Mesodermal cell (in vitro differentiated cells): ENCODE measurements around the gene NKX1-1.

Experiments
- H3K27ac ChIP-seq: 2 replicates; pipeline ENCODE4 v1.7.0; 2013; ENCODE audit warnings: mild to moderate bottlenecking, low read depth, low read length, moderate library complexity; ENCODE audit not compliant: severe bottlenecking
- H3K36me3 ChIP-seq: 2 replicates; pipeline ENCODE4 v1.7.1; 2013; ENCODE audit warnings: mild to moderate bottlenecking, low read length, moderate library complexity; ENCODE audit not compliant: control insufficient read depth, insufficient read depth
- H3K4me1 ChIP-seq: one replicate; pipeline ENCODE4 v1.7.1; 2013; ENCODE audit warnings: mild to moderate bottlenecking, low read length; ENCODE audit not compliant: insufficient read depth, control insufficient read depth, poor library complexity, severe bottlenecking
- H3K4me3 ChIP-seq: 2 replicates; pipeline ENCODE4 v1.7.0; 2013; ENCODE audit warnings: low read length, control low read depth, mild to moderate bottlenecking; ENCODE audit not compliant: insufficient read depth, poor library complexity, severe bottlenecking; ENCODE audit errors: extremely low read depth
- H3K9me3 ChIP-seq: 2 replicates; pipeline ENCODE4 v1.7.1; 2013; ENCODE audit warnings: mild to moderate bottlenecking, low read length, moderate library complexity; ENCODE audit not compliant: control insufficient read depth
- WGBS, 2 experiments: methylation state at CpG; one replicate each; pipeline ENCODE4 v1.1.5; 2013; ENCODE audit warnings: missing lambda C conversion rate in 2 of 2; ENCODE audit not compliant: insufficient coverage in 2 of 2; 5-methylcytosine and 5-hydroxymethylcytosine counted together

Gene NKX1-1

DNA sequence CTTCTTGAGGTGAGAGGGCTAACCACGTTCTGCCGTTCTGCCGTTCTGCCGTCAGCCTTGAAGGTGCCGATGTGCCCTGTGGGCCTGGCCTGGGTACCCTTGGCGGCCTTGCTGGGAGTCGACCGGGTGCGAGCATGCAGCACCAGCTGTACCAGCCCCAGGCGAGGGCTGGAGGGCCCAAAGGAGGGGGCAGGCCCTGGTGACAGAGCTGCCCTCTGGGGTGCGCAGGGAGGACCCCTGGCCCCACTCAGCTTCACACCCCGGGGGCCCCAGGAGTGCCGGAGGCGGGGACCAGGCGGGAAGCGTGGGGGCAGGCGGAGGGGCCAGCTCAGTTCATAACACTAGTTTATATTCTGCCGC lies 37.2 kb downstream of the NKX1-1 start:
- no peaks in the 10 kb centered on the region for H3K4me1 ChIP-seq
- no peak overlapping the region for H3K27ac ChIP-seq
- 90 to 92% methylated on average over 18 of the region's 18 CpGs for WGBS, 2 experiments
- H3K36me3 ChIP-seq = peaks cover 17% of the 10 kb centered on the region
- H3K4me3 ChIP-seq = no peak overlapping the region
- no peaks in the 10 kb centered on the region for H3K9me3 ChIP-seq

- no peak overlapping the region for H3K4me3 ChIP-seq
- 92 to 95% methylated on average over 20 to 22 of the region's 24 CpGs for WGBS, 2 experiments
Measured at GRCh38 chr4:1368421-1369090, 37.7 kb downstream of the NKX1-1 start.

GRCh38 chr4:1367936-1368289 lies 38.3 kb downstream of the NKX1-1 start:
- WGBS, 2 experiments = 87 to 88% methylated on average over 10 of the region's 10 CpGs

More at GRCh38 chr4:1368421-1369090, 37.7 kb downstream of the NKX1-1 start:
- Histone ChIP-seq H3K36me3 (peaks cover 17% of the 10 kb centered on the region), H3K4me1 (no peaks in the 10 kb centered on the region), H3K27ac (no peak overlapping the region), H3K9me3 (no peaks in the 10 kb centered on the region)

DNA sequence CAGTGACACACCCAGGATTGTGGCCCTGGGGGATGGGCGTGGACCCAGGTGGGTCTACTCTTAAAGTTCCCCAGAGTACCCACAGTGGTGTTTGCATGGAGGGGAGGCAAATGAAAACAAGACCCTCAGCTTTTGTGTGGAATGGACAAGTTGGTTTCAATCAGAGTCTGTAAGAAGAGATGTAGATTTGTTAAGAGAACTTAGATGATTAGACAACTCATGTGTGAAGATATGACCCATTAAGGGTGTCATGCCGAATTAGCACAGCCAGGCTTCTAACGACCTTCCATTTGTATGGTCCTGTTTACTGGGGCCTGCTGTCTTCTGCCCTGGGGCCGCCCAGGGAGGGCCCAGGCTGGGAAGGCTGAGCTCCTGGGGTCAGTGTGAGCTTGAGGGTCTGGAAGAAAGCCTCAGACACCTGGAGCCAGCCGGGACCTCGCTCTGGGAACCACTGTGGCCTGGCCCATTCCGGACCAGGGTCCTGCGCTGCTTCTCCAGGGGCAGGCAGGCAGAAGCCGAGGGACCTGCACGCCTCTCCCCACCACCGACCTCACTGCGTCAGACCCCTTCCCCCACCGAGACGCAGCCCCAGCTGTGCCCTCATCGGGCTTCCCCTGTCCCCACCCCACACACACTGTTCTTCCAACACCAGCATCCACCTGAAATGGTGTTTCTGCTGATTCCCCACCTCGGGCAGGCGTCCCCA lies 38.9 kb downstream of the NKX1-1 start:
- Histone ChIP-seq H3K36me3 (peaks cover 13% of the 10 kb centered on the region), H3K27ac (no peak overlapping the region), H3K4me1 (no peaks in the 10 kb centered on the region), H3K9me3 (no peaks in the 10 kb centered on the region), H3K4me3 (no peak overlapping the region)
- 89 to 94% methylated on average over 13 to 15 of the region's 17 CpGs for WGBS, 2 experiments

More at GRCh38 chr4:1367936-1368289, 38.3 kb downstream of the NKX1-1 start:
- Histone ChIP-seq H3K4me3 (no peak overlapping the region), H3K4me1 (no peaks in the 10 kb centered on the region), H3K36me3 (peaks cover 13% of the 10 kb centered on the region), H3K9me3 (no peaks in the 10 kb centered on the region), H3K27ac (no peak overlapping the region)

GRCh38 chr4:1366371-1367229 lies 39.6 kb downstream of the NKX1-1 start:
- Histone ChIP-seq H3K27ac (no peak overlapping the region), H3K4me3 (no peak overlapping the region), H3K36me3 (peaks cover 13% of the 10 kb centered on the region), H3K4me1 (no peaks in the 10 kb centered on the region), H3K9me3 (no peaks in the 10 kb centered on the region)
- 94 to 95% methylated on average over 32 to 33 of the region's 35 CpGs for WGBS, 2 experiments

GRCh38 chr4:1365271-1366178 lies 40.7 kb downstream of the NKX1-1 start:
- Histone ChIP-seq H3K36me3 (peaks cover 20% of the 10 kb centered on the region), H3K4me1 (peaks cover 2% of the 10 kb centered on the region), H3K27ac (no peak overlapping the region), H3K4me3 (no peak overlapping the region), H3K9me3 (no peaks in the 10 kb centered on the region)
- 90% methylated on average over 16 to 19 of the region's 25 CpGs for WGBS, 2 experiments

- H3K4me3 ChIP-seq = no peak overlapping the region
- no peak overlapping the region for H3K27ac ChIP-seq
- peaks cover 6% of the 10 kb centered on the region for H3K4me1 ChIP-seq
- H3K9me3 ChIP-seq = no peaks in the 10 kb centered on the region
- H3K36me3 ChIP-seq = peaks cover 20% of the 10 kb centered on the region
- WGBS, 2 experiments = 86 to 94% methylated on average over 9 to 10 of the region's 13 CpGs
Measured at GRCh38 chr4:1364748-1365147, 41.5 kb downstream of the NKX1-1 start.

DNA sequence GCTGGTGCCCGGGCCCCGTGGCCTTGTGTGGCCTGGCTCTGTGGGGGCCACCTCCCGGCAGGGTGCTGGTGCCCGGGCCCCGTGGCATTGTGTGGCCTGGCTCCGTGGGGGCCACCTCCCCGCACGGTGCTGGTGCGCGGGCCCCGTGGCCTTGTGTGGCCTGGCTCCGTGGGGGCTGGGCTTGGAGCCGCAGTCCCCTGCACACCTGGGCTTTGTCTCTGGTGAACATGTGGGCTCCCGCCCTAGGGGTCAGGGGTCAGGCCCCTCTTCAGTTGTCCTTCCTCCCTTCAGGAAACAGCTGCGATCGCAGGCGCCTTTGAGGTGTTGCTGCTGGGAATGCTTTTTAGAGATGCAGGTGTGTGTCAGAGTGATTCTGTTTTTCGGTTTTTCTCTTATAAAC lies 42.0 kb downstream of the NKX1-1 start:
- H3K36me3 ChIP-seq = peaks cover 20% of the 10 kb centered on the region
- H3K4me3 ChIP-seq = no peak overlapping the region
- no peaks in the 10 kb centered on the region for H3K9me3 ChIP-seq
- WGBS, 2 experiments = 95 to 98% methylated on average over 13 to 16 of the region's 18 CpGs
- H3K4me1 ChIP-seq = peaks cover 6% of the 10 kb centered on the region
- H3K27ac ChIP-seq = no peak overlapping the region

- no peaks in the 10 kb centered on the region for H3K9me3 ChIP-seq
- H3K4me1 ChIP-seq = peaks cover 6% of the 10 kb centered on the region
- H3K36me3 ChIP-seq = peaks cover 24% of the 10 kb centered on the region
- WGBS, 2 experiments = 94 to 96% methylated on average over 9 to 10 of the region's 11 CpGs
- no peak overlapping the region for H3K4me3 ChIP-seq
- H3K27ac ChIP-seq = no peak overlapping the region
Measured at GRCh38 chr4:1363513-1363912, 42.7 kb downstream of the NKX1-1 start.

DNA sequence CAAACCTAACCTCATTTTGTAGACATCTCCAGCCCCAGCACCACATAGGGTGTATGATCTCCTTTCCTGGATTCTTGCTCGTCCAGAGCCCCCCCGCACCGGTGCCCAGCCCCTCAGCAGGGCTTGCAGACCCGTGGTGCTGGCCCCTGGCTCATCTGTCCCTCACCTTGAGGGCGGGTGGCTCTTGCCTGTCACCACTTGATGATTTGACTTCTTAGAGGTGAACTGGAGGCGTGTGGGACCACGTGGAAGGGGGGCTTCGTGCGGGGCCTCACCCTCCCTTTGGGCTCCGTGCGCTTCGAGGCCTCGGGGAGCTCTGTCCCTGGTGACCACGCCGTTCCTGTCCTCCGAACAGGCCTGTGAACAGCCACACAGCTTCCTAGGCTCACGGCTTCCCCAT lies 43.7 kb downstream of the NKX1-1 start:
- peaks cover 6% of the 10 kb centered on the region for H3K4me1 ChIP-seq
- no peak overlapping the region for H3K4me3 ChIP-seq
- H3K36me3 ChIP-seq = peaks cover 29% of the 10 kb centered on the region
- no peaks in the 10 kb centered on the region for H3K9me3 ChIP-seq
- H3K27ac ChIP-seq = no peak overlapping the region
- WGBS, 2 experiments = 97% methylated on average over 17 of the region's 17 CpGs
